GM10266 (cell line): ENCODE measurements around the gene ST8SIA4.

Experiments used
- DNase-seq: peaks from one replicate; pipeline ENCODE4 v3.0.0; 2012; ENCODE audit errors: extremely low spot score
- CTCF ChIP-seq: IDR thresholded peaks from 2 replicates; pipeline ENCODE4 v1.5.1; 2012; ENCODE audit warnings: mild to moderate bottlenecking, low read depth; ENCODE audit not compliant: control insufficient read depth, insufficient read depth; ENCODE audit errors: missing control alignments

Gene ST8SIA4, protein sequence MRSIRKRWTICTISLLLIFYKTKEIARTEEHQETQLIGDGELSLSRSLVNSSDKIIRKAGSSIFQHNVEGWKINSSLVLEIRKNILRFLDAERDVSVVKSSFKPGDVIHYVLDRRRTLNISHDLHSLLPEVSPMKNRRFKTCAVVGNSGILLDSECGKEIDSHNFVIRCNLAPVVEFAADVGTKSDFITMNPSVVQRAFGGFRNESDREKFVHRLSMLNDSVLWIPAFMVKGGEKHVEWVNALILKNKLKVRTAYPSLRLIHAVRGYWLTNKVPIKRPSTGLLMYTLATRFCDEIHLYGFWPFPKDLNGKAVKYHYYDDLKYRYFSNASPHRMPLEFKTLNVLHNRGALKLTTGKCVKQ

GRCh38 chr5:100903039-100903887, at the start of gene ST8SIA4:
ST8SIA4 (minus strand) TSS chr5:100903282; CDS start chr5:100902955, 327 bp downstream.
- TF ChIP-seq CTCF, result no peak
- DNase-seq, result peak; percentile 71

GRCh38 chr5:100950985-100951384, 47.9 kb upstream of the ST8SIA4 start:
- TF ChIP-seq CTCF, result no peak
- no peak for DNase-seq

DNA sequence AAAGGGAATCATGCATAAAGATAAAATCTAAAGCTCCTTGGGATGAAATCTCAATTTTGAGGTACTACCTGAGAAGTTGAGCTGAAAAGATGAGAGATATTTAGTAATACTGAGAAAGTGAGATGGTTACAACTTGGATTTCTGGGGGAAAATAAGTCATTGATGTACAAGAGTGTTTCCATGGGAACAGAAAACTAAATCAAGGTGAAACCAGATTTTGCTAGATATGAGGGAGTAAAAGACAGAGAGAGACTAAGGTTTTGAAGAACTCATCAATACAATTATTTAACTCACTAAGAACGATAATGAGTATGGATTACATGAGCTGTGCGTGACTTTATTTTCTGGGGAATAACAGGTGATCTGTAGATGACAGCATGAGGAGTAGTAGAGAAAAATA, 10.2 kb upstream of the ST8SIA4 start:
- no peak for DNase-seq
- no peak for TF ChIP-seq CTCF

DNA sequence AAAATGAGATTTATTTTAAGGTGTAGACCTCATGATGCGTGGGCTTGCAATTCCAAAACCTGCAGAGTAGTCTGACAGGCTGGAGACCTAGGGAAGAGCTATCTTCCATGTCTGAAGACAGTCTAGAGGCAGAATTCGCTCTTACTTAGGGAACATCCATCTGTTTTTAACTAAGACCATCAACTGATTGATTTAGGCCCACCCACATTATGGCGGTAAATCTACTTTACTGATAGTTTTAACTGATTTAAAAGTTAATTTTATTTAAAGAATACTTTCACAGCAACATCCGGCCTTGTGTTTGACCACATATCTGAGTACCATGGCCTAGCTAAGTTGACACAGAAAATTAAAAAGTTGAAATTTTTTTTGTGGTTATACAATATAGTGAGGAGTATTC, 6.0 kb upstream of the ST8SIA4 start:
- TF ChIP-seq CTCF, result no peak

DNA sequence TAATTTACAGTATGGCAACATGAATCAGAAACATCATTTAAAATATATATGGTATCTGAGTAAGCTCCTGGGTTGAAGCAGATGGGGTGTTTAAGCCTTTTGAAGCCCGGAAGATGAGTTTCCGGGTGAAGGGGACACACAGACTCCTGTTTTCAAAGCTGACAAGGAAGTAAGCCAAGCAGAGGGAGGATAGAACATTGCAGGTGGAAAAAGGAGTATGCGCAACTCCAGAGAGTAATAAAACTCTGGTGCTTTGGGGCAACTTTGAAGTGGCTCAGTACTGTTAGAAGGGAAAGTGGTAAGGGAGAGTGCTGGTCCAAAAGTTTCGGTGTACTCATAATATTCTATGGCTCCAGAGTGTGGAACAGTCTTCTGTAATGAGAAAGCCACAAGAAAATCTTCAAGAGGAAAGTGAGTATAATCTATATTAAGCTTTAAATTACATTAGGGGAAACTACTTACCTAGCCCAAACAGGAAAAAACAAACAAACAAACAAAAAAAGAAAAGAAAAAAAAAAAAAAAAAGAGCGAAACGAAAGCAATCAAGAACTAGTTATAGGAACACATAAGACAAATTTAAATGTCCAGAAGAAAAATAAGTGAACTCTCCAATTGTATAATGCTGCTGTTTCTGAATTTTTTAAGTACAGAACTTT, 2.3 kb upstream of the ST8SIA4 start:
- no peak for TF ChIP-seq CTCF
- no peak for DNase-seq

More for the DNA sequence above, 6.0 kb upstream of the ST8SIA4 start:
- no peak for DNase-seq

- no peak for DNase-seq
- no peak for TF ChIP-seq CTCF
Measured at GRCh38 chr5:100904259-100904861, 1.3 kb upstream of the ST8SIA4 start.
